Right lung (tissue), 5 donors: ENCODE results near the gene PES1. TPM values are rescaled to one million over a fixed set of nuclear protein-coding genes. Genes with fewer than 3 reads are reported as not detected.
"Not testable (repeated sequence)": the region's sequence is repeated elsewhere in the genome, so short reads cannot be mapped to it uniquely, and the experiment has no call there.

Experiments
- DNase-seq, 2 donors: peaks; one replicate each; pipeline ENCODE4 v3.0.0-alpha.2; 2013
- polyA plus RNA-seq, 5 donors: library from polyadenylated mRNA; unstranded; fragments of 120-200 nt; gene quantifications; one replicate each; pipeline versions ENCODE4 v1.2.1 to v1.2.3, GENCODE V29; 2013; ENCODE audit warnings: inconsistent platforms in 1 of 5, low replicate concordance in 1 of 5; ENCODE audit not compliant: insufficient read length in 5 of 5, insufficient read depth in 1 of 5

PES1 gene
- polyA plus RNA-seq, 5 donors: 53.2 to 76.6 (median 63.4) TPM

DNA sequence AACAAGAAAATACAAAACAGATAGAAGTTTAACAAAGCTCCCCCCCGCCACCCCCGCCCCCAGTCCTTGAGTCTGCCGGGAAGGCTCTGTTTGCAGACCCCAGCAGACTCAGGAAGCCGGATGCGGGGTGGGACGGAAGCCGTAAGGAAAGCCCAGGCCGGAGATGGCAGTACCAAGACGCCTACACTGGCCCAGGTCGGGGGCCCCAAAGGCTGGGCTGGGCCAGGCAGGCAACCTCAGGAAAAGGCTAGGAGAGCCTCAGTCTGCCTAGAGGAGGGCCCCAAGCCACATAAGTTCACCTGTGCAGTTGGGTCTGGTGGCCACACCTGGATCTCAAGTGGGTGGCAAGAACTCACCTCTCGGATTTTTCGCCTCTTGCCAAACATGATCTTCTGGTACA lies 13.2 kb downstream of the PES1 start:
- DNase-seq: no peak

DNA sequence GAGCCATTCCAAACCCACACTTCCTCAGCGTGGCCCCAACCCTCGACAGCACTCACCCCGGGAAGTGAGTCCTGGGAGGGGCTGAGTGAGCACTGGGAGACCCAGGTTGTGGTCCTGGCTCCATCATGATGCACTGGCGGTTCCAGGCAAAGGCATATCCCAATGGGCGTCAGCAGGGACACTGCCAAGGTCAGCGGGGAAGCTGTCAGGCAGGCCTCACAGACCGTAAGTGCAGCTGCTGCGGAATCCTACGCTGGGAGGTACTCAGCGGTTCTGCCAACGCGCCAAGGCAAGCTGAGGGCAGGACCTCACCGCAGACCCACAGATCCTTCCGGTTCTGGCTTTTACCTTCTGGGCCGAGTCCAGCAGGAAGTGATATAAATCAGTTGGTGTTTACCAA lies 15.9 kb downstream of the PES1 start:
- DNase-seq: no peak

DNA sequence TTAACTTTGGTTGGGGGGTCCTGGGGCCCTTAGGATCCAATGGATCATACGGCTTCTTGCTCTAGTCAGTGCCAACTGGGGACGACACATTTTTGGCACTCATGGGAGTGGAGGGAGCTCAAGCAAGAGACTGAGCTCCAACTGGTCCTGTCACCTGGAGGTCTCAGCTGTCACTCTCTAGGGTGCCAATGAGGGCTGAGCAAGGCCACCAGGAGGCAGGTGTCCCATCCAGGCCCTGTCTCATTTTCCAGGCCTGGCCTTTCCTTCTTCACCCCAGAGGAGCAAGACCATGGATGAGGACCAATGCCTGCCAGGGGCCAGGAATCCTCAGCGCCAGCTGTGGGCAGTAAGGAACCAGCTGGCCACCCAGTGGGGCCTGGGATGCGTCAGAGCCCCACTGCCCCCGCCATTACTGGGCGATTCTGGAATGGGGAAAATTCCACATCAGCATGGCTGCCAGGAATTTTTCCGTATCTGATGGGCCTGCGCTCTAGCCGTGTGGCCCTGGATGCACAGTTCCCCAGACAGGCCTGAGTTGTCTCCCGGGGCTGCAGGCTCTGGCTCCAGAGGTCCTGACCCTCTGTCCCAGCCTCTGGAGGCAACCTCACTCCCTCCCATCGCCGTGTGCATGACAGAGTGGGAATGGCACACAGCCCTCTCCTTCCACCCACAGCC lies 16.6 kb downstream of the PES1 start:
- DNase-seq: peak; percentile 20 to 35

DNA sequence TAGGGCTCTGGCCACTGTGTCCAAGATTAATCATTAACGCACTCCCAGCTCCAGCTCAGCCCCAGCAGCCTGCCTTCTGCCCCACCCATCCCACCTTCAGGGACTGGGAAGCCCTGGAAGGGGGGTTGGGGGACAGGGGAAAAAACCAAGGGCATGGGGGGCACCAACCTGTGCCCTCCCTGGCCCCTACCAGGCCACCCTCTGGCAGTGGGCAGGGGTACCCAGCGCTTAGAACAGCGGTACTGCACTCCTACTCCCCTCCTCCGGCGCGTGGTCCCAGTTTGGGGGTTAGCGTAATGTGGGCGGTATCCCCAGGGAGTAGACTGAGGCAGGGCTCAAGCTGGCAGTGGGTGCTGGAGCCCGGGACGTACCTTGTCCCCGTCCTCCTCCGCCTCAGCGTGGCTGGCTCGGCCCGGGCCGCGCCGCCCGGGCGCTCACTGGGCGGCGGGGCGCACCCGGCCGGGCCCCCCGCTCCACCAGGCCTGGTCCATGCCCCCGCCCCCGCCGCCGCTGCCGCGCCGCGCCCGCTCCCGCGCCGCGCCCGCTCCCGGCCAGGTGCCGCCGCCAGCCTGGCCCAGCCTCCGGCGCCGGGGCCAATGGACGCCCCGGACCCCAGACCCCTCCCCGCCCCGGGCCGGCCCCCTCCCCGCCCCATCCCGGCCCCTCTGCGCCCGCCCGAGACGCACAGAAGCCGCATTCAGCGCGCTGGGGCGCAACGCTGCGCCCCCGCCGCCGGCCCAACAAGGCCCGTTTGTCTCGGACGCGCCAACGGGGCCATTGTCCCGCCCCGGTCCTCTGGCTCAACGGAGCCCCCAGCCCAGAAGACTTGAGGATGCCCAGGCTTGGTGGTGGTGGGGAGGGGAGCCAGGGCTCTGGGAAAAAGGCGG lies 17.4 kb downstream of the PES1 start, which contains the start of gene GAL3ST1:
Gene GAL3ST1, minus strand, starts transcription at position 571 of the 887 bp plus-strand sequence. CDS start 17,273 bp downstream, outside the sequence.
- DNase-seq: peak in 1 of 2 donors; percentile 31

DNA sequence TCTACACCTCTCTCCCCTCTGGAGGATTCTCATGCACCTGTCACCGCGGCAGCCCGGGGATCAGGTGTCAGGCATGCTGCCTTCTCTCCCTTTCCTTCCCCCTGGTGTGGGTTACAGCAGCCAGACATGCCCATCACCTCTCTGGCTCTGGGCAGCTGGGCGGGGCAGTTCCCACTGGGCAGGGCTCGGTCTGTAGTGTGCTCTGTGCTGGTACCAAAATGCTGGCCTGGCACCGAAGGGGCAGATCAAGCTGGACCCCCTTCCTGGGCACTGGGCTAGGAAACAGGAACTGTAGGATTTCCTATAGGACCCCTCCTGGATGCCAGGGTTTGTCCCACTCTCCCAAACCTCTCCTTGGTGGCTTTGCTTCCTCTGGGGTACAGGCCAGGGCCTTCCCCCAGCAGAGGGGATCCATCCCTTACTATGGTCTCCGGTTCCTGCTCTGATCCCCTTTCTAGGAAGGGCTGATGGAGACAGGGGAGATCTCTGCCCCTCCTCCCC lies 18.1 kb downstream of the PES1 start:
- DNase-seq: no peak

DNA sequence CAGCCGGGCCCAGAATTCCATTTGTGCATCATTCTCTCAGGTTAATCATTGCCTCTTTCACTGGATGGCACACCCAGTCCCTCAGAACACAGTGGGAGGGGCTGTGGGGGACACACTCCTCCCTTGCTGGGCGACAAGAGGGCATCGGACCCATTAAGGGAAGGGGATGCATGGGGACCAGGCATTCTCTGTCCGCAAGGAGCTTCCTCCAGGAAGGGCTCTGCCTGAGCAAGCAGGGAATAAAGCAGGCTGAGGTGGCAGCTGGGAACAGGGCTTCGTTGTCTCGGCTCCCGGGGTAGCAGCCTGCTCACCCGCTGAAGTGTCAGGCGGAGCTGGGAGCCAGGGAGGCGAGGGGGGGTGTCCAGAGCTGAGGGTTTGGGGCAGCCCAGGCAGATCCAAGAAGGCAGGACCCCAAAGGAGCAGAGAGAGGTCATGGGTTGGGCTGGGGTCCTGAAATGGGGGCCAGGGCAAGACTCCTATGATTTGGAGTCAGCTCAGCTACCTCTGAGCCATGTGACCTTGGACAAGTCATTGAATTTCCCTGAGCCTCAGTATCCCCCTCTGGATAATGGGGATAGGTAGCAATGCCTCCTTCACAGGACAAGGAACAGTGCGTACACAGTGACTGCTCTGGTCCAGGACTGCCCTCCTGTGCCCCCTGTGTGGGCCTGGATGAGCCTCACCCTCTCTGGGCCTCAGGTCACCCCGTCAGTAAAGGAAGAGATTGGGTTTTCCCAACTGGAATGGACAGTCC lies 18.7 kb downstream of the PES1 start:
- no peak for DNase-seq

DNA sequence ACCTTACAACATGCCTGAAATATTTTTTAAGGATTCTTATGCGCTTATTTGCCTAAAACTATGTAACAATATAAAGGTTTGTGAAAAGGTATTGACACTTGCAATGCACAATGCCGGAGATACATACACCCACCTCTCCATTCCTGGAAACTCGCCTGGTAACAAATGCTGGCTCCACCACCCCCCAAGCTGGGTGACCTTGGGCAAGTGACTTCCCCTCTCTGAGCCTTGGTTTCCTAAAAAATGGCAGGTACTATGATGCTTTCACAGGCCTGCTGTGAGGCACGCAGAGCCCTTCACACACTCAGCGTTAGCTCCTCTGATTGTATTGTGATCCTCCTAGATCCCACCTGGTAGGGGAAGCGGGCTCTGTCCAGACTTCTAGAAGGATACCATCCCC lies 19.5 kb downstream of the PES1 start:
- no peak for DNase-seq

DNA sequence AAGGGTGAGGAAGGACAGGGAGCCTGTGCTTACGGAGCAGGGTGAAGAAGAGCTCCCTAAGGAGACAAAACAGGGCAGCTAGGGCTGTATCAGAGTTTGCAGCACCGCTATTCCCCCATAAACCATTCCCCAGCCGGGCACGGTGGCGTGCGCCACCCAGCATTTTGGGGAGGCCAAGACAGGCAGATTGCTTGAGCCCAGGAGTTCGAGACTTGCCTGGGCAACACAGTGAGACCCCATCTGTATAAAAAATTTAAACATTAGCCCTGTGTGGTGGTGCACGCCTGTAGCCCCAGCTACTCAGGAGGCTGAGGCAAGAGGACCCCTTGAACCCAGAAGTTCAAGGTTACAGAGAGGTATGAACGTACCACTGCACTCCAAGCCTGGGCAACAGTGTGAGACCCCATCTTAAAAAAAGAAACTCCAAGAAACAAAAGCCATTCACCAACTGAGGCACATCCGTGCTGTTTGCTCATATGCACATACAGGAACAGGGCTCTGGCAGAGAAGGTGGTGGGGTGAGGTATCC lies 22.0 kb downstream of the PES1 start:
- DNase-seq: no peak

DNA sequence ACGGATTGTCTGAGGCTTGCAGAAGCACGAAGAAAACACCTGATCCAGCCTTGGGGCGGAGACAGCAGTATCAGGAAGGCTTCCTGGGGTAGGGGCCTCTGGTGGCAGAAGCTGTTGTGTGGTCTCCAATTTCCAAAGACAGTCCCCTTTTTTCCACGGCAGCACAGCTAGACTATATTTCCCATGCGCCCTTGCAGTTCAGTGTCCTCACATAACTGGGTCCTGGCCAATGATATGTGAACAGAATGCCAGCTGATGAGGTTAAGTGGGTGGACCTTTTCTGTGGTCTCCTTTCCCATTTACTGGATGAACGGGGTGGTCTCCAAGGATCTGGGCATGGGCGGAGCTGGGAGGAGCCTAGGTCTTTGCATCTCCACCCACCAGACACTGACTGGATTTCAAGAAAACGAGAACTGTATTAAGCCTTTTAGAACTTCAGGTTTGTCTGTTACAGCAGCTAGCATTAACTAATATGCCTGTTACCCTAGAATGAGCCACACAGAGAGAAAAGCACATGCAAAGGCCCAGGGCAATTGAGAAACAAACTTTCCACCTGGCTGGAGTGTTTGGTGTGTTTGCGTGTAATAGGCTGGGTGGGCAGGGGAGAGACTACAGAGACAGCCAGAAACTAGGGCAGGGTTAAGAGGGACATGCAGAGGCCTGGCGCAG lies 23.4 kb downstream of the PES1 start:
- no peak for DNase-seq

DNA sequence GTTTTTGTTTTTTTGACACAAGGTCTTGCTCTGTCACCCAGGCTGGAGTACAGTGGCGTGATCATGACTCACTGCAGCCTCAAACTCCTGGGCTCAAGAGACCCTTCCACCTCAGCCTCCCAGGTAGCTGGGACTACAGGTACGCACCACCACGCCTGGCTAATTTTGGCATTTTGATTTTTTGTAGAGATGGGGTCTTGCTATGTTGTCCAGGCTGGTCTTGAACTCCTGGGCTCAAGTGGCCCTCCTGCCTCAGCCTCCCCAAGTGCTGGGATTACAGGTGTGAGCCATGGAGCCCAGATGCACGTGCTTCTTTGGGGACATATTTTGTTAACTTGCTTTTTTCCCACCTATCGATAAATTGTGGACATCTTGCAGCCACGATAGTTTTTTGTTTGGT lies 24.4 kb downstream of the PES1 start:
- DNase-seq: not testable (repeated sequence)

DNA sequence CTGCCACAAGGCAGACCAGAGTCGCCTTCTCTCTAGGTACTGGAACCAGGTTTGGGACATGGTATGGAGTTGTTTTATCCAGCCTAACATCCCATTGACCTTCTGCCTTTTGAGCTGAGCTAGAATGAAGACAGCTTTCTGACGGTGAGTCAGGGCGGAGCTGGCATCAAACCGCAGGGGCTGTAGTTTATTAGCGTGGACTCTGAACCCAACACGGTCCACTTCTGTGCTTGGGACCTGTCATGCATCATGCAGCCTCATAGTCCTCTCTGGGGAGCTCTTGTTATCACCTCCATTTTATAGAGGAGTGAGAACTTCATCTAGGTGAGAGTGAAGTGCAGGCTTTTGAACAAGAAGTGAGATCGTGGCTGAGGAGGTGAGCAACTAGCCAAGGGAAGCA lies 25.6 kb downstream of the PES1 start:
- no peak for DNase-seq

DNA sequence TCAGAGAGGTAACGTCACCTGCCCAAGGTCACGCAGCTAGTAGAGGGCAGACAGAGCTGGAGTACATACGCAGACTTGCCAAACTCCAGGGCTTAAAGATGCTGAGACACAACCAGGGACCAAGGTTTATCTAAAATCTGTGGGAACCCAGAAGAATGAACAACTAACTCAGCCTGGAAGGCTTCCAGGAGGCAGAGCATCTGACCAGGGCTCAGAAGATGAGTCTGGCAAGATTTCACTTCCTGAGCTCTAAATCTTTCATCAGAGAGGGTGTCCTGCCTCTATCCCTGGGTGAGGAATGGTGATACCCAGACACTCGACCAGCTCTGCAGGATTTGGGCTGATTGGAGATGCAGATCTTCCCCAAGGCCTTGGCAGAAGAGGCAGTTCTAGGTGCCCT lies 26.4 kb downstream of the PES1 start:
- no peak for DNase-seq

DNA sequence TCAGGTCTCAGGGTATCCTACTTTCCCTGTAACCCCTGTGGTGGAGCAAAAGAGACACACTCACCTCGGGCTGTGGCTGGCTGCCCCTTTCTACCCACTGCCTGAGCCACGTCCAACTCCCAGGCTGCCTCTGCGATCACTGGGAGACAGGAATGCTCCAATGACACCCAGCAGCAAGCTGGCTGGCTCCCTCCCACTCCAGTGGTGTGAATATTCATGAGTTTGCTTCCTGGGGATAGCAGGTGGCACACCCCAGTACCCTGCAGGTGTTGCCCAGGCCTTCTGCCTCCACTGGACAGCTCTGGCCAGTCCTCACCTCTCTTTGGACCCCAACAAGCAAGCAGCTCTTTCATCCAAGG lies 27.0 kb downstream of the PES1 start:
- no peak for DNase-seq

DNA sequence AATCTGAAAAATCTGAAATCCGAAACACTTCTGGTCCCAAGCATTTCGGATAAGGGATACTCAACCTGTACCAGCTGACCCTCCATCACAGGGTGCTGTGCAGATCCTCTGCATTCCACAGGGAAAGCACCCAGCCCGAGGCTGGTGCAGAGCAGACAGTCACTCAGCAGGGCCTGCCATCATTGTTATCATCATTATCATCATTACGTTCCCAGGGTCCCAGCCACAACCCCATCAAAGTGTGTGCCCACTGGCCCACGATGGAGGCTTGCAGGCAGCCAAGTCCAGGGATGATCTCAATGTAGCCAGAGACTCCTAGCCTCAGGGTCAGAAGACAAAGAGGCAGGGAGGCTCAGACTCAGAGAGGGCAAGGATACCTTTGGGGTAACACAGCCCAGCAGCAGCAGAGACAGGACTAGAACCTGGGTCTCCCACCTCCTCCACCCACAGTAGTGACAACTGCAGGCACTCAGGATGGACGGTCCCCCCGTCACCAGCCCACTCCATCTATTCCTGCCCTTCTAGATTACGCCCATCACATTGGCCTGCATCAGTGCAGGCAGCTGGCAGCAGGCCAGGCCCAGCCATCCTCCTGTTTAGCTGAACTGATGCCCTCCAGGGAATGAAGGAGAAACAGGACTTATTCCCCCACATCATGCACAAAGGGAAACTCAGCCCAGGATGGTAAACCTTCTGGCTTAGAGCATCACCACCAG lies 27.5 kb downstream of the PES1 start:
- DNase-seq: no peak

DNA sequence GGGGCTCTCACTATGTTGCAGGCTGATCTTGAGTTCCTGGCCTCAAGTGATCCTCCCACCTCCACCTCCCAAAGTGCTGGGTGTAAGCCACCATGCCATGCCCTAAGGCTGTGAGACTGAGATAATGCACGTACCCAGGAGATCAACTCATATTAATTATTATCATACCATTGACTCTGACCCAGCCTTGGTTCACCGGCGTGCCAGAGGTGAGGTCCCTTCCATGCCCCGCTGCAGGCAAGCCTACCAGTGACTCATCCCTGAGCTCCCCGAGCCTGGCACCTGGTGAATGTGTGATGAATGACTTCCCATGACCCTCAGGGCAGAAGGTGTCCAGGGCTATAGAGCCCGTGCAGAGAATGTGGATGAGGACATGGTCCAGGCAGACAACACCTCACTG lies 29.3 kb downstream of the PES1 start:
- no peak for DNase-seq

DNA sequence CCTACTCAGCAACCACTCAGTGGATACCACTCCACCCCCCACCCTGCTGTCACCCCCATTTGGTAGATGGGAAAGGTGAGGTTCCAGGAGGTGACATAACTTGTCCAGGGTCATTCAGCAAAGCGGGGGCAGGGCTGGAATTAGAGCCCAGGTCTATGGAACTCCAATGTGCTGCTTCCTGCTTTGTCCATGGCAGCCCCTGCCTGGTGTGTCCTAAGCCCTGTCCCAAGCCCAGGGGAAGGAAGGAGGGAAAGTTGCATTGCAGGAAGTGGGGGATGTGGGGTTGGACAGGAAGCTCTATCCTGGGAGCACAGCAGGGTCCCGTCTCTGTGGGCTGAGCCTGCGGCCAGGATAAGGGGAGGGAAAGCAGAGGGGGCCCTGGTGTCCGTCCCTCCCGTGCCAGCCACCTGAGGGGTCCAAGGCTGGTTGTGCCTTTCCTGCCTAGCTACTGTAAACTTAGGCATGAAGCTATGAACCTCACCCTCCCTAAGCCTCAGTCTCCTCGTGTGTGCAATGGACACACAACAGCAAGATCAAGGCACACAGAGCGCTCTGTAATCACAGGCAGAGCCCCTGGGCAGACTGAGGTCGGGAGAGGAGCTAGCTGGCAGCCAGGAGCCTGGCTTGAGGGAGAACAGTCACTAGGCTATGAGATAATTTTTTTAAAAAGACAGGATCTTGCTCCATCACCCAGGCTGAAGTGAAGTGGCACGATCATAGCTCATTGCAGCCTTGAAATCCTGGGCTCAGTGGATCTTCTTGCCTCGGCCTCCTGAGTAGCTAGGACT lies 30.1 kb downstream of the PES1 start:
- no peak for DNase-seq

DNA sequence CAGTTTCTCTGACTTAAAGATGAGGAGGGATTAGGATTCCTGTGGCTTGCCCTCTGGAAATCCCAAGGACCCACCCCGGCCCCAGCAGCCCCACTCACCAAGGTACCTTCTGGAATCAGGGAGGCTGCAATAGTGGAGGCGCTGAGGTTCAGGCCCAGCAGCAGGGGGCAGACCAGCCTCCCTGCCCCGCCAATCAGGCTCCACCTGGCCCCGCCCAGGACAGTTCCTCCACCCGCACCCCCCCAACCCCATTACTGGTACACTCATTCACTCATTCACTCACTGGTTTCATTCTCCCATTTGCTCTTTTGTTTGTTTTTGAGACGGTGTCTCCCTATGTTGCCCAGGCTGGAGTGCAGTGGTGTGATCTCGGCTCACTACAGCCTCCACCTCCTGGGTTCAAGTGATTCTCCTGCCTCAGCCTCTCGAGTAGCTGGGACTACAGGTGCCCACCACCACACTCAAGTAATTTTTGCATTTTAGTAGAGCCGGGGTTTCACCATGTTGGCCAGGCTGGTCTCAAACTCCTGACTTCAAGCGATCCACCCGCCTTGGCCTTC lies 31.0 kb downstream of the PES1 start:
- DNase-seq: not testable (repeated sequence)

DNA sequence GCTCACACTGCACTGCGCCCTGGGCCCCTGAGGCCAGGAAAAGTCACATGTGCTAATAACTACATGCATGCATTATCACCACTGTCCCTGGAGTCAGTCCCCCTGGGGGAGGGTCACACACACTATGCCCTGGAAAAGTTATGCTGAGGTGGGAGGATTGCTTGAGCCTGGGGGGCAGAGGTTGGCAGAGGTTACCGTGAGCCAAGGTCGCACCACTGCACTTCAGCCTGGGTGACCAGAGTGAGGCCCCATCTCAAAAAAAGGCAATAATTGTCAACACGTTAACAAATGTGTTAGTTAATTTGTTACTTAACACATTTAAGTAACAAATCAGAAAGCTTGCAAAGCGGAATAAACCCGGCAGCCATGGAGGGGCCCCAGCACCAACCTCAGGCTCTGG lies 31.8 kb downstream of the PES1 start:
- DNase-seq: no peak

DNA sequence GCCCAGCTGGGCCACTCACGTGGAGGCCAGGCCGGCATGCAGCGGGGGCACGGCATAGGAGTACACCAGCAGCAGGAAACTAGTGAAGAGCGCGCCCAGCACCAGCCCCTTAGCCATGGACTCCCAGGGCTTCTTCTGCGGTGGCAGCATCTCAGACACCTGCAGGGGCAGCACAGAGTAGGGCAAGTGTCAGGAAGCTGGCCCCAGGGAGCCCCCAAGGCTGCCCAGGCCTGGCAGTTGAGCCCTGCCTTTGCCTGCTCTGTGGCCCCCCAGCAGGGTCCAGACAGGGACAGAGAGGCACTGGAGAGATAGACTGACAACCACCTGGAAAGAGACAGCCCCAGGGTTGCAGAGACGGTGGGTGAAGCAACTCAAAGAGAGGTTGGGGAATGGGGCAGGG lies 34.5 kb downstream of the PES1 start:
- no peak for DNase-seq

DNA sequence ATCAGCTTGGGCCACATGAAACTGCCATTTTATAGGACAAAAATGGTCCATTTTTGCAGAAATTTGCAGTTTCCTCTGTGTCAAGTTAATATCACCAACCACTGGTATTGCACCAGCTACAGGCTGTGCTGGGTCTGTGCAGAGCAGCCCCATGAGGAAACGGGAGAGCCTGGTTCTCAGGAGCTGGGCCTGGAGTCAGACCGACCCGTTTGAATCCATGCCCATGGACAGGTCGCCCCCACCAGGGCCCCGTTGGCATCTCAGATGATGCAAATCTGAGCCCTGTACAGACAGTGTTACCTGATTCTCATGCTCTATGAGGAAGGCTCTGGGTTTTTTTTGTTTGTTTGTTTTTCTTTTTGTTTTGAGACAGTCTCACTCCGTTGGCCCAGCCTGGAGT lies 35.3 kb downstream of the PES1 start:
- no peak for DNase-seq
